ENCODE results near the gene FNDC1.

GRCh38 chr6:159250633-159251032, 81.4 kb downstream of the FNDC1 start:
- no peak for TF ChIP-seq CTCF (IDR thresholded peaks at IDR 0.05 in 2 of 3, conservative IDR thresholded peaks at IDR 0.05 in 1 of 3; ENCODE audit: control insufficient read depth in 2 of 3, extremely low read depth in 1 of 3, insufficient read depth in 1 of 3, low read depth in 3 of 3, low read length in 3 of 3)
- no peak for TF ChIP-seq NFXL1 (IDR thresholded peaks at IDR 0.05; ENCODE audit: borderline replicate concordance)
- no peak for TF ChIP-seq E4F1 (IDR thresholded peaks at IDR 0.05; ENCODE audit: borderline replicate concordance, partially characterized antibody)
- no peak for TF ChIP-seq STAT3 (IDR thresholded peaks at IDR 0.05; ENCODE audit: low read depth, low read length)
- no peak for TF ChIP-seq GABPA (IDR thresholded peaks at IDR 0.05; ENCODE audit: low read depth)
- no peak for TF ChIP-seq CBX5 (IDR thresholded peaks at IDR 0.05; ENCODE audit: low read depth)
- no peak for TF ChIP-seq ZNF274 (IDR thresholded peaks at IDR 0.05; ENCODE audit: insufficient read depth, insufficient read length)
- no peak for TF ChIP-seq ESRRA (IDR thresholded peaks at IDR 0.05; ENCODE audit: low read length)
- no peak for TF ChIP-seq TARDBP (IDR thresholded peaks at IDR 0.05; ENCODE audit: borderline replicate concordance)
- TF ChIP-seq IRF3 (IDR thresholded peaks at IDR 0.05), result no peak
